NCI-H1436 (cell line): ENCODE measurements around the gene PDE5A.
"Not testable (repeated sequence)": the region's sequence is repeated elsewhere in the genome, so short reads cannot be mapped to it uniquely, and the experiment has no call there.

ENCODE experiments used
- DNase-seq: peaks from one replicate; lab custom pipeline; 2025; lab: John Stamatoyannopoulos, UW

Gene PDE5A

DNA sequence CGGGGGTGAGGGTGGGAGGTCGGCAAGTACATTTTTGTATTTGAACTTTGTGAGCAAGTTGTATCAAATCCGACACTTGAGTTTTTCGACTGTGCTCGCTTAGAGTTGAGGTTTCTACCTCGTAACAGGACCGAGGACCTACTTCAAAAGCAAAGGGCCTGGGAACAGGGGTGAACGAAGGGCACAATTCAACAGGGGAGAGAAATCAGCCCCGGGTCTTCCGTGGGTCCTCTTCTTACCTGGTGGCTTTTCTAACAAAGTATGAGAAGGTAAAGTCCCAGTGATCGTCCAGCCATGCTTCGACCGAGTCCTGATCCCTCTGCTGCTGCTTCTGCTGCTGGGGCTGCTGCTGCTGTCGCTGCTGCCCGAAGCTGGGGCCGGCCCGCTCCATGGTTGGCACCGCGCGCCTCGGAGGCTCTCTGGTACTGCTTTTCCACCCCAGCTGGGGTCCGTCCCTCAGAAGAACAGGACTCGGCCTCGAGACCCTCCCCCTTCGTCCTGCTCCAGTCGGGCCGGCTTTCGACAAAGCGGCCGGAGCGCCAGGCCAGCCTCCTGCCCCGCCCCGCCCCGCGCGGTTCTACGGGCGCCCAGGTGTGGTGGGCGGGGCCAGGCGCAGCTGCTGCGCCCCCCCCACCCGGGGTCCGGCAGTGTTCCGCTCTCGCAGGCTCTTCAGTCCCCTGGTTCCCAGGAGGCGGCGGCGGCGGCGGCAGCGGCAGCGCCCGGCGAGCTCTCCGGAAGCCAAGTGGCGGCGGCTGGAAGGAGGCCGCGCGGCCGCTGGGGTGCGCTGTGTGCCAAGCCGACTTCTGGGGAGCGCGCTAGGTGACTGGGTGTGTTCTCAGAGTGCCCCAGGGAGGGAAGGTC, at the start of gene PDE5A:
Gene PDE5A, minus strand, starts transcription at position 524 of the 861 bp plus-strand sequence. Its CDS starts 133 bp downstream, at position 391.
- DNase-seq, result peak; percentile 89

DNA sequence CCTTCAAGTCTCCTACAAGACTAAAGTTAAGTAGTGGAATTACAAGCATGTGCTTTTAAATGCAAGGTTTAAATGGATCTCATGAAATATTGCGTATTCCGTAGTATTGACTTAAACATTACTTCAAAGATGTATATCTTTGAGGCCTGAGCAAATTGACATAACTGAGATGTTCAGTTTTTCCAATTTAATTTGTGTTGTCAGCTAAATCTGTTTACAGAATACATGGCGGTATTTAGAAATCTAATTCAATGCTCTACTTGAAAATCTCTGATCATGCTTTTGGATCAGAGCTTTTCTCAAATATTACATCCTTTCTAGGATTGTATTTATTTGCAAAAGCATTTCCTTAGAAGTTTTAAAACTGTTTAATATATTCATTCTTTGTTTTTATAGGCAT, 47.5 kb upstream of the PDE5A start:
- DNase-seq, result no peak

DNA sequence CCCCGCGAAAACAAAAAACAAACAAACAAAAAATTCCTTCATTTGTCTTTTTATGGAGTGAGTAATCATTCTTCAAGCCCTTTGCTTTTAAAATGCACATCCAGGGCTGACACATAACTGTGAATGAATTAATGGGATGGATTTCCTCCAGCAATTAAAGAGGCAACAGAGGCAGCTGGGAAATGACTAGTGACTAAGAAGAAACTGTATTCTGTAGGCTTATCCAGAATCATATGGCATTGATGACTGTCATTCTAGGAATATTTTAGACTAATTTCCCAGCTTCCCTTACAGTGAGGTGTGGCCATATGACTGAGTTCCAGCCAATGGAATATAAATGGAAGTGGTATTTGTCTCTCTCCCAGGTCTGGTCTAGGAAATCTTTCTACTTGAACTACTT, 46.8 kb upstream of the PDE5A start:
- DNase-seq, result no peak

DNA sequence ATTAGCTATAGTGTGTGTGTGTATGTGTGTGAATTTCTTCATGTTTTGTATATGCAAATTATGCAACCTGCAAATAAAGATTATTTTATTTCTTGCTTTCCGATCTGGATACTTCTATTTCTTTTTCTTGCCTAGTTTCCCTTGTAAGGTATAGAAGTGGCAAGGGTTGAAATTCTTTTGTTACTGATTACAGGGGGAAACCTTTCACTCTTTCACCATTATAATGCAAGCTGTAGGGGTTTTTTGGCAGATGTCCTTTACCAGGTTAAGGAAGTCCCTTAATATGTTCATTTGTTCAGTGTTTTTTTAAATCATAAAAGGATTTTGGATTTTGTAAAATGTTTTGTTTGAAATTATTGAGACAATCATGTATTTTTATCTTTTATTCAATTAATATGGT, 44.3 kb upstream of the PDE5A start:
- DNase-seq, result no peak

DNA sequence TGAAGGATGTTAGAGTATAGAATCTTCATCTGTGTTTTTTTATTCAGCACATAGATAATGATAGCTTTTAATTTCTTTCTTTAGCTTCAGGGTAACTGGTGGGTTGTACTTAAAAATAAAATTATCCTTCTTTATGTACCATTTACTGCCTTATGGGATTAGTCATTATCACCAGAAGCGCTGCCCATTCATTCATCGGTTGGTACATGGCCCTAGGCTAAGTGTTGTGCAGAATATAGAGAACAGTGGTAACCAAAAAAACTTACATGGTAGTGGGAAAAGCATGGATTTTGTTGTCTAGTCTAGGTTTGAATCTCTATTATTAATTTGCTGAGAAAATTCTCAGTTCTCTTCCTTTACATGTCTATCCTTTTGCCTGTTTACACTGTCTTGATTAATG, 43.5 kb upstream of the PDE5A start:
- no peak for DNase-seq

DNA sequence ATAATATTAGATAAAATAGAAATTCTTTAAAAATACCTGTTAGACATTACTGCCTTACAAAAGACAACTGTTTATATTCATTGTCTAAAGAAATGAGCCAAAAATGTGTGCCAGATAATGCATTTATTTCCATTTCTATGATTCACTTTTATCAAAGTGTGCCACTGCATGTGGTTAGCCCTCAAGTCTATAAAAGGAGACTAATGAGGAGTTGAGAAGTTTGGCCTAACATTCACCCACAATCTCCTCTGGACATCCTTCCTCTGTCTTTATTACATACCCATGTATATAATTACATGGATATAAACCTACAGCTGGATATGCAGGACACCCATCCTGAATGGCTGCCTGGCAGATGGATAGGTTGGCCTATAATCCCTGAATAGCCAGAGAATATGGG, 42.6 kb upstream of the PDE5A start:
- no peak for DNase-seq

DNA sequence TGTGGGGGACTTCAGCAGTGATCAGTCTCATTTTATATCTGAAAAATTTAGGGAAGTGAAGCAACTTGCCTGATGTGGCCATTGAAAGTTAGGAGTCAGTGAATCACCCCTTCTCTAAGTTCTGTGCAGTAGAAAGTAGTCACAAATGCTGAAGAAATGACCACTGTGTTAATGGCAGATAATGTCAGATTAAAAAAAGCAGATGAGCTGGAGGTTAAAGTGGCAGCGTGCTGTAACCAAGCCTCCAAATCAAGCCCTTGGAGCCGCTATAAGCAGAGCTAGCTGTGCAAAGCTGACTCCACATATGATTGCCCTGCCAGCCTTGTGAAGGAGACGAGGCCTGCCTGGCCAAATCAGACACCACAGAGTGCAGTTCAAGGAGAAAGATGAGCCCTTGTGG, 39.2 kb upstream of the PDE5A start:
- no peak for DNase-seq

DNA sequence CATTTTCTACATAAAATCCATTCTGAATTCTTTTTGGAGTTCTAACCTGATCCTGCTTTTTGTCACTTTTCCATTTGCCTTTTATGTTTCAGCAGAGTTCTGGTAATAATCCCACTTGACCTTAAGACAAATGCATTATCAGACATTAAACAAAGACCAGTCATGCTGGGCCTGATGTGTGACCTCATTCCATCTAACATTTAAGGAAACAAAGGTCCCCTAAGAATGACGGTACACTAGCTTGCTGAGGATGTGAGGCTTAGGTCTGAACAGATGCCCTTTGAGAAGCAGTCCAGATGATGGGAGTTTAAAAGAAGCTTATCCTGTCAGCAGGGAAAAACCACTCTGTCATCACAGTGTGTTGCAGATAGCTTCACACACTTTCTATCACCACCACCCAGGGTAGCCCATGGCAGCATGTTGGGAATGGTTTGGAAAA, 38.1 kb upstream of the PDE5A start:
- DNase-seq, result no peak

DNA sequence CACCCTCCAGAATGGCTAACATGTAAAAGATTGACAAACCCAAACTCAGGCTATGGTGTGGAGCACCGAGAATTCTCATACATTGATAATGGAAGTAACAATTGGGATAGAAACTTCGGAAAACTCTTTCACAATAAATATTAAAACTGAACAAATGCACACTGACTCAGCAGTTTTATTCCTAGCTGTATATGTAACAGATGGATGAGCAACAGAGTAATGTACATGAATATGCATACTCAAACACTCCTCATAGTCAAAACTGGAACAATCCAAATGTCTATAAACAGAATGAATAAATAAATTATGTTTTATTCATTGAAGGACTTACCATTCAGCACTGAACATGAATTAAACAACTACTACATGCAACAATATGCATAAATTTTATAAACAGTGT, 37.1 kb upstream of the PDE5A start:
- no peak for DNase-seq

DNA sequence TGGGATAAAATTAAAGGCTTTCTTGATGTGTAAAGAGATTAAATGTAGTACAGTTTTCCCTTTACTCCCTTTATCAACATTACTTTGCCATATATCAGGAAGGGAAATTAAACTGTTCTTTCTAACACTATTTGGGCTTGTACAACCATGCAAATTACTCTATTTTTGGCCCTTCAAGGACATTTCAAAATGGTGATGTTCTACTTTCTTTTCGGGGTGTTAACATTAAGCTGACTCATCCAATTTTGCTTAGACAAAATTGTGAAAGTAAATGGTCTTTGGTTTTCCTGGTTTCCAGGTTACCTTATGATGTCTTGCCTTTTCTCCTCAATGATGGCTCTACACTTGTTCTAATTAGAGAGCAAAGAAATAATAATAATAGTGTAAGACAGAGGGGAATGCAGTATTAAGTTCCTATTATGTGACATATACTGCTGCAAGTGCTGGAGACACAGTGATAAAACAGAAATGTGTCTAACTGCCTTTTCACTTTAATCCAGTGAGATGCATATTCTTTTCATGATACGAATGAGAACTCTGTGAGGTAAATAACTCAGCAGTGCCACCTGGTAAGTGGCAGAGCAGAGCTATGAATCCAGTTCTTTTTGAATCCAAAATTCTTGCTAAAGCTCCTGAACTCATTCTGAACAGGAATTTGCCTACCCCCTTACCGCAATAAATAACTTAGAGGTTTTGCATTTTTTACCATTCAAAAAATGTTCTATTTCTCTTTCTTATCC, 35.7 kb upstream of the PDE5A start:
- DNase-seq, result no peak

DNA sequence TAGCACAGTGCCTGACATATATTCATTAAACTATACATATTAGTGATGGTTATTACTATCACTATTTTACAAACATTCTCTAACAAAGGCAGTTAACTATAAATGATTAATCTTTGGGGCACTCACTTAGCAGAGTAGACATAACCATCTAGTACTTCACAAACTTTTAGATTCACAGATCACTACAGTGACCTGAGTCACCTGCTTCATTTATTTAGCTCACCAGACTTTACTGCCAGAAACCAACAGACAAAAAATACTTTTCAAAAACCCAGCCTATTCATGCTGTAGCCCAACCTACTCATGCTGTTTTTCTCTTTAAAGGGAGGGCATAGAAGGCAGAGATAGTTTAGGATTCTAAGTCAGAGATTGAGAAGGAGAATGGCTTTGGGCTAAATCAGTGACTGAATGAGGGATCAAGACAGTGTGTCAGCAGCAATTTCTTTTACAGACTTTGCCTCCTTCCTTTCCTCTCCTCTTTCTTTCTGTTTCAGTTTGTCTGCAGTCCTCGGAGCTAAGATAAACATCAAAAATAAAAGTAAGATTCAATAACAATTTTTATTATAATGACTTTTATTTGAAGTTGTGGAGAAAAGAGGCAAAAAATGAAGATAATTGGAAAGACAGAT, 34.7 kb upstream of the PDE5A start:
- no peak for DNase-seq

DNA sequence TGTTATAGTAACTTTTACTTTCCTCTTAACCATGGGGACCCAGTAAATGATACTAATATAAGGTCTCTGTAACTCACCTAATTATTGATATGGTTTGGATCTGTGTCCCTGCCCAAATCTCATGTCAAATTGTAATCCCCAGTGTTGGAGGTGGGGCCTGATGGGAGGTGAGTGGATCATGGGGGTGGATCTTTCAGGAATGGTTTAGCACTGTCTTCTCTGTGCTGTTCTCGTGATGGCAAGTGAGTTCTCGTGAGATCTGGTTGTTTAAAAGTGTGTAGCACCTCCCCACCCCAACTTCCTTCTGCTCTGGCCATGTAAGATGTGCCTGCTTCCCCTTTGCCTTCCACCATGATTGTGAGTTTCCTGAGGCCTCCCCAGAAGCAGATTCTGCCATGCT, 34.0 kb upstream of the PDE5A start:
- not testable (repeated sequence) for DNase-seq

DNA sequence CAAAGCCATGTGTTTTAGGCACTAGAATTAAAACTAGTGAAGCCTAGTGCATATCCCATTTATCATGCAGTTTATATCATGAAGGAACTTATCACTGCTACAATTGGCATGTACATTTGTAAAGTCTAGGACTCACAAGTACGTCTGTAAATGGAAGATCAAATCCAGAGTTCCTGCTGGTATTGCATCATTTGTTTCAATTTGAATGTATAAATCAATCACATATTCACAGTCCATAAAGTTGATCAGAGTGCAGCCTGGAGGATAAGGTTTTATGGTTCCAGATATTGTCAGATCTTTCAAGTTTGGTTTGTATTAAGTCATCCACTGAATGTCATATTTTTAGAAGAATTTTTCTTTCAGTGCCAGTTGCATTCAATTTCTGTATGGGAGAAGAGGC, 32.6 kb upstream of the PDE5A start:
- DNase-seq, result no peak

DNA sequence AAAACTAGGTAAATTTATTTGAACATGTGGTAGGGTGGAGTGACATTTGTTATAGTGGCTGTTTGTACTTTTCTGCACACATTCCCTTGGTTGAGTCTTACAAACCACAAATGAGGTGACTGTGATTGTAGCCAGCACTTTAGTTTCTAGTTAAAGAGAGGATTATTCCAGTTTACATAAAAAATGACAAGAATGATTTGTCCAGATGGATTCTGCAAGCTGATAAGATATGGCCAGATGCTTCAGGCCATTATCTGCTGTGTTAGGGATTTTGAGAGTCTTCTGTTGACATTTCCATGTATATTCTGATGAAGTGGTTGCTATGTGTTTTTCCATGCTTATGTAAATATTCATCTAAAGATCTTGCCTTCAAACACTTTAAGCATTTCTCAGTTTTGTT, 31.0 kb upstream of the PDE5A start:
- no peak for DNase-seq

DNA sequence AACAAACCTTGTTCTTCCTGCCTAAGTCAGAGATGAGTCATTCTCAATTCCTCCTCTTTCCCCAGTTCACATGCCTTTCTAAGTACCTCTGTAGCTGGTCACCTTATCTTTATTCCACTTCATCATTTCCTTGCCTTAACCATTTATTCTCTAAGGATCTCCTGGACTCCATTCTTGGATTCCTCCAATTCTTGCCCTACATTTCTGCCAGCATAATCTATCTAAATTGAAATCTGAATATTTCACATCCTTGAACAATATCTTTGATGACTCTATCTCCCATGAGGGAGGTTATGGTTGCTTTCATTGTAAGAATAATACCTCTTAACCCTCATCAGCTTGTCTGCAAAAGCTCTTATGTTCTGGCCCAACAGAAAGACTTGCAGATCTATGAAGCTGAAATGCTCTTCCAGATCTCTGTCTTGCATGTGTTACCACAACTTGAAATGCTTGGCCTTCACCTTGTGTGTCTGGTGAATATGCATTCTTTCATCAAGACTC, 28.6 kb upstream of the PDE5A start:
- no peak for DNase-seq

DNA sequence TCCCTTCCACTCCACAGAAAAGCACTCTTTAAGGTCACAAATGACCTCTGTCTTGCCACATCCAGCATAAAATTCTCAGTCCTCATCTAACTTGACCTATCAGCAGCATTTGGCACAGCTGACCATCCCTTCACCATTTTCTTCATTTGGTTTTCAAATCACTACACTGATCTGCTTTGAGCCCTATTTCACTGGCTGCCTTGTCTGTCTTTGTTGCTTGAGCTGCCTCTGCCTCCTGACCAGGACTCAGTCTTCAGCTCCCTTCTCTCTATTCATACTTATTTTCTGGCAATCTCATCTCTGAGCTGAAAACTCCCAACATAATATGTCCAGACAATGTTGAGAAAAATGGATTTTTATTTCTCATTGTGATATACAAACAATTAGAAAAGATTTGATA, 27.7 kb upstream of the PDE5A start:
- no peak for DNase-seq

DNA sequence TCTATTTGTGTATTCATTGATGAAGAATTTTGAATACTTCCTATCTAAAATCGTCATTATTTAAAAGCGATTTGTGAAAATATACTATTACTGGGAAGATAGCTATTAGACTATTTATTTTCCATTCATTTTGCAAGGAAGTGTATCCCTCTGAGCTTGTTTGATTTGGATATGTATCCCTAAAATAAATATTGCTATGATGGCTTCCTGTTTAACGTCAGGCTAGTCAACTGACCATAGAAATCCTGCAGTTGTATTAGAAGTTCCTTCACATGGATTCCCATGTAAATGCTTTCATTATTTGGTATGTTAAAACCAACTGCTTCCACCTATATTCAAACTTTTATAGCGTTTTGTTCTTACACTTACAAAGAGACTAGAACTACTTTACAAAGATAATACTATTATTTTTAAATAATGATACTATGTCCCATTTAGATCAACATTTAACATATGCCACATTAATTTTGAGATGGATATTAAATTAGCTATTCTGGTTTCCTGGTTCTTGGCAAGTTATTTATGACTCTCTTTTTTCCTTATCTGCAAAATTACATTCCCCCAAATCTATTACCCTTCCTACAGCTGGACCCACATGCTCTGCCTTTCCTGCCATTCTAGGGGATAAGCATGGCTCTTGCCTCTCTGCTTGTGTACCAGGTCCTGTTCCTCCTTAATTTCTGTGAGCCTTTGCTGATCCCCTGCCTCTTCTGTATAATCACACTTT, 26.7 kb upstream of the PDE5A start:
- DNase-seq, result no peak

DNA sequence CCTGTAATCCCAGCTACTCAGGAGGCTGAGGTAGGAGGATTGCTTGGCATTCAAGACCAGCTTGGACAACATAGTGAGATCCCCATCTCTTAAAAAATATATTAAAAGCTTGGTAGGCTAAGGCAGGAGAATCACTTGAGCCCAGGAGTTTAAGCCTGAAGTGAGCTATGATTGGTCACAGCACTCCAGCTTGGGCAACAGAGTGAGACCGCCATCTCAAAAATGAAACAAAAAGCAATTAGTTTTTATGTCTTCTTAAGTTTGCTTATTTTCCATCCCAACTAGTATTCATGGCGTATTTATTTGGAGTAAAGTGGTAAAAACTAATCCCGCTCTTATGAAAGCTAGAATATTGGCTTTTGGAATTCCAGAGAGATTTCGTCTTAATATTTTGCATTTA, 25.4 kb upstream of the PDE5A start:
- DNase-seq, result no peak

DNA sequence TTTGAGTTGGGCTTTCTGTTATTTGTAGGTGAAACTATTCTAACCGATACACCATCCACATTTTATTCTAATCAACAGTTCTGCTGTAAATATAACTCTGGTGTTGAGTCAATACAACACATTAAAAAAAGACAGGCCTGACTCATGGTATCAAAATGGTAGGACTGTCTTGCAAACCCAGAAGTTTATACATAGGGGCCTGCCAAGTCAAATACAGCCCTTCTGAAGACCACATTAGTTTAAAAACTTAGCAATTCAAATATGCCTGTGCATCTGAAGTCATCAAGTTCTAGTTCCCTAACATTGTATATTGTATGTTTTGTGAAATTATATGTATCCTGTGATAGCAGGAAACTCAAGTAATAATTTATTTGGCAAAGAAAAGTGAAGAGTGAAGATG, 24.4 kb upstream of the PDE5A start:
- DNase-seq, result no peak

DNA sequence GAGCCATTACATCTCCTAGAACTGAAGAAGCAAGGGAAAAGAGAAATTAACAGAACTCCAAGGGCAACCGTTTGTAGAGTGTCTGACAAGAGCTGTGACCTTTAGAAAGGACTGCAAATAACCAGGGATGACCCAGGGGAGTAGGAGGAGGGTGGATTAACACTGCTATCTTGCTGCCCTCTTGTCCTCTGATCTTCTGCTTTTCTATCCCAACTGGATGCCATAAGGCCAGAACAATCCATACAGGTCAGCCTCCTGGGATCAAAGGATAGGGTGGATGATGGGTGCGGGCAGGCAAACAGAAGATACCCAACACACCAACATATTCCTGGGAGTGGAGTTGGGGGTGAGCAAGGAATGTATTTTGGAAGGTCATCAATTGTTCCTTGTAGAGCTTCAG, 19.8 kb upstream of the PDE5A start:
- no peak for DNase-seq

DNA sequence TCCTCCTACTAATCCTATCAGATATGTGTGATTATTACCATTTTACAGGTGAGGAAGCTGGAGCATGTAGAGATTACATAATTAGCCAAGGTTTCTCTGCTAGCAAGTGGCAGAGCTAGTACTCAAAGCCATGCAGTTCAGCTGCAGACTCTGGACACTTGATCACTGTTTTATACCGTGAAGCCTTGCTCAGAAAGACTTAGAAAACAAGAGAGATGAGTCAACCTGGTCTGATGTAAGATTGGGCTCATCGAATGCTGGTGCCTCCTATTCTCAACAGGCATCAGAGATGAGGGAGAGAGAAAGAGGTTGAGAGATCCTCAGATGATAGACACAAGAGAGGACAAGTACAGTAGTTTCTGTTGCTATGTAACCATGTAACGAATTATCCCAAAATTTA, 19.0 kb upstream of the PDE5A start:
- no peak for DNase-seq
